Activated T-helper 1 cell treated with anti-CD3 and anti-CD28 coated beads, Interleukin-2, amount 50 U/mL, for 16 hours (primary cell): ENCODE results near the gene SEMA3B.
A peak's percentile ranks its signal among the peaks of the same experiment; 100 is the strongest.

Source experiments
- DNase-seq, 2 donors: peaks; one replicate each; pipeline ENCODE4 v3.0.0-alpha.2; 2020; ENCODE audit warnings: low read depth in 1 of 2, low spot score in 1 of 2

SEMA3B gene

DNA sequence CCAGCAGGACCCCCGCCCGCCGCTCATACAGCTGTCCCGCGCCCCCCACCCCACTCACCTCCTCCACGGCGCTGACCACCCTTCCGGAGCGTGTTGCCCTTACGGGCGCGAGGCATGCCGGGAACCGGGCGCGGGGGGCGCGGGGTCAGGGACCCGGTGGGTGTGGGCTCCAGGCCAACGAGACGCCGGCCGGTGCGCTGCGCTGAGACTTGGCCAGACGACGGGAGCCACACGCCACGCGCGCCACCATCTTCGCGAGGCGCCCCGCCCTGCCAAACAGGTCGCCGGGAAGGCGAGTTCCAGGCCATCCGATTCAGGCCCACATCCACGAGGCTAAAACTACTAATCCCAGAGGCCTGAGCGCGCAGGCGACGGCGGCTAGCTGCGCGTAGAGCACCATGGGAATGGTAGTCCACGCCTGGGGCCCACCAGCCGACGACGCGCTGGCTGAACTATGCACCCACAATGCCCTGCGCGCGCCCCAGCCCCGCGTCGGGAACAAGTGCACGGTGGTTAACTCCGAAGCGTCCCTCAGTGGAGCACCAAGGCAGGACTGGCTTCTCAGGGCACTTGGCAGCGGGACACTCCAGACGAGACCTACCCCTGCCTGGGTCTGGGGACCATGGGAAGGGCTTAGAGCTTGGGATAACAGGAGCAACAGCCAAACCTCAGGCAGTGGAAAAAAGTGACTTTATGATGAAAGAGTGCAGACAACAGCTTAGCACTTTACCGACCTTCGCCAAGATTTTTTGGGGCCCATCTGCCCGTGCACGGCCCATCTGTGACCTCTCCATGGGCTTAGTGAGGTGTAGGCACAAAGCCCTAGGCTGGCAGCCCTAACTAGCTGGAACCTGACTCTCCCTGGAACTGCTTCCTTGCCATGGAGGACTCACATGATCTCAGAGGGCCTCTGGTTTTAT is 23.5 kb downstream of the SEMA3B start, which contains the start of gene IFRD2:
IFRD2 (minus strand) TSS at position 271 of the 920 bp plus-strand sequence; CDS start at position 116, 155 bp downstream.
- peak; percentile 90 to 93 for DNase-seq

DNA sequence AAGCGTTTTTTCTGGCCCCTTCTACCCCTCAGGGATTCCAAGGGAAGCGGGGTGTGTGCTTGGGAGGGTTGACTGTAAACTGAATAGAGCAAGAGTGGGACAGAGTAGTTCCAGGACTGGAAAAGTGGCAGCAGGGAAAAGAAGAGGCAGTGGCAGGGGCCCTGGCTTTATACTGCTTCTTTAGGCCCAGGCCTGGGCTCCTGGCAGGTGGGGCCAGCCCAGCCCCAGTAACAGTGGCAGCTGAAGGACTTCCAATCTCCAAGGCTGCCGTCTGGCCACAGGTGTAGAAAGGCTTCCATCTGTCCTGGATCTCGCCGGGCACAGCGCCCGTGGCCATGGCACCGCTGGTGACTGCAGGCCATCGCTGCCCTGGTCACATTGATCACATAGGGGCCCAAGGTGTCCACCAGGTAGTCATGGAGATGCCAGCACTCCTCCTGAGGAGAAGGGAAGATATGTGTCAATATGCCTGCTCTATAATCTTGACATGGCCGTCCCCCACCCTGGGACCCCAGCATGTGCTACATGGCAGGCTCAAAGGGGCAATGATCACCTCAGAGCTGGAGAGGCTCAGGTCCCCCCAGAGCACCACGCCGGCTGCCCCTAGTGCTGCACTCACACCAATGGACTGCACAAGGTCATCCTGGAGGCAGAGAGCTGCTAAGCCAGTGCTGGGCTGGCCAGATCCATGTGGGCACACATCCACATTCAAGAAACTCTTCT is 24.3 kb downstream of the SEMA3B start:
- DNase-seq: no peak

DNA sequence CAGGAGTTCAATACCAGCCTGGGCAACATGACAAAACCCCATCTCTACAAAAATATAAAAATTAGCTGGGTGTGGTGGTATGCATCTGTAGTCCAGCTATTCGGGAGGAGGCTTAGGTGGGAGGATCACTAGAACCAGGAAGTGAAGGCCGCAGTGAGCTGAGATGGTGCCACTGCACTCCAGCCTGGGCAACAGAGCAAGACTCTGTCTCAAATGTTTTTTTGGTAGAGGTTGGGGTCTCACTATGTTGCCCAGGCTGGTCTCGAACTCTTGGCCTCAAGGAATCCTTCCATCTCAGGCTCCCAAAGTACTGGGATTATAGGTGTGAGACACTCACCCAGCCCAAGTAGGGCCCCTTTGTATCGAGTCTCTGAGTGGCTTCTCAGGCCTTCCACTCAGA is 25.1 kb downstream of the SEMA3B start:
- DNase-seq: no peak

DNA sequence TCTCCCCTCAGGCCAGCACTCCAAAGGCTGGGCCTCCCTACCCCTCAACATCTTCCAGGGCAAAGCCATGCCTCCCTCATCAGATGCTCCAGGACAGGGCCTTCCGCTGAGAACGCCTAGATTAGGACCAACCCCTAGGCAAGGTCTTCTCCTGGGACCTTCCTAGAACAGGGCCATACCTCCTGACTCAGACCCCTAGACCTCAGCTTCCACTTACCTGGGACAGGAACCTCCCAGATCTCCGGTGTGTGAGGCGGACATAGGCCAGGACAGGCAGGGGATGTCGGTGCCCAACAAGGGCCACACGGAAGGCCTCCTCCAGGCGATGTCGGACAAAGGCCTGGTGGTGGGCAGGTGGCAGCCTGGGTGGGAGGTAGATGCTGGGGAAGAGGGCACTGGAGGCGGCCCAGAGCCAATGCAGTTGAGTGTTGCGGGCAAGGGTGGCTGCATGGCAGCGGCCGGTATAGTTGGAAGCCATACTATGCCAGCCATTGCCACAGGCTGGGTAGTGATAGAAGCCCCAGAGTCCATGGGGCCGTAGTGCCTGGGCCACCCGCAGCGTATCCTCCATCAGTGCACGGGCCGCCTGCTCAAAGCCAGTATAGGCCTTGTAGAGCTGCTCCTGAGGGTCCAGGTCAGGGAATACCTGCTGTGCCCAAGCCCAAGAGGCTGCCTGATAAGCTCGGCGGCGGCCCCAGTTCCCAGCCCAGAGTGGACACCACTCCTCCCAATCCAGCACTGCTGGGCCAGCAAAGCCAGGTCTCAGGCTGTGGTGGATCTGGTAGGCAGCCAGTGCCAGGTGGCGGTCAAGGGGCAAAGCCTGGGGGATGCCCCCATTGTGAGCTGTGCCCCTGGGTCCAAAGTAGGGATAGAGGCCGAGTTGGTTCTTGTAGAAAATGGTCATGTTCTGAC is 25.8 kb downstream of the SEMA3B start:
- no peak for DNase-seq

DNA sequence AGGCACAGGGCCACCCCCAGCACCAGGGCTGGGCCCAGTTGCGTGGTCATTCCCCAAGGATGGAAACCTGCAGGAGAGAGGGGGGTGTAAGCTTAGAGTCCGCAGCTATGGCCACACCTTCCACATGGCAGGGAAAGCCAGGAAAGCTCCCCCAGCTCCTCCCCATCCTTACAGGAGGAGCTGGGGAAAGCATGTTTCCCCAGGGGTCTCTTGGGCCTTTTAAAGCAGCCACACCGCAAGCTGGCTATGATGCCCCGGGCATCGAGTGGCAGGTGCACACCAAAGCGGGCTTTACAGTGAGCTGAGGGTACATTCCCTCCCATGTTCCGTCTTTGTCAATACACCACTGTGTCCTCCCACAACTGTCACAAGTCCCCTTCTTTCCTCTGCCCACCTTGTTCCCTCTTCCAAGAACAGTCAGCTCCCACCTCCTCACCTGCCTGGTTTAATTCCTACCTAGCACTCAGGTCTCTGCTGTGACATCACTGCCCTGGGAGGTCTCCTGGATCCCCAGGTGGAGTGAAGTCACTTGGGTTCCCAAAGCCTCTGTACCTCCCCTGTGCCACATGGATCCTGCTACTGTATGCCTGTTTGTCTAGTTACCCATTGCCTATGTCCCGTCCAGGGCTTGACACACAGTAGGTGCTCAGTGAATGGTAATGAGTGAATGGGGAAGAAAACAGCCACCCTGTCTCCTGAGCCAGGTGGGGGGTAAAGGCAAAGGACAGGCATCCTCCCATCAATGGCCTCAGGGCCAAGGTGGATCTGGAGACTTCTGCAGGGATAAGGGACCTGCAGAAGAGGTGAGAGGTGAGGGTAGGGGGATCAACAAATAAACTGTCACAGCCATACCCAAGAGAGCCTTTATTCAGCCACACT is 26.8 kb downstream of the SEMA3B start:
- no peak for DNase-seq

DNA sequence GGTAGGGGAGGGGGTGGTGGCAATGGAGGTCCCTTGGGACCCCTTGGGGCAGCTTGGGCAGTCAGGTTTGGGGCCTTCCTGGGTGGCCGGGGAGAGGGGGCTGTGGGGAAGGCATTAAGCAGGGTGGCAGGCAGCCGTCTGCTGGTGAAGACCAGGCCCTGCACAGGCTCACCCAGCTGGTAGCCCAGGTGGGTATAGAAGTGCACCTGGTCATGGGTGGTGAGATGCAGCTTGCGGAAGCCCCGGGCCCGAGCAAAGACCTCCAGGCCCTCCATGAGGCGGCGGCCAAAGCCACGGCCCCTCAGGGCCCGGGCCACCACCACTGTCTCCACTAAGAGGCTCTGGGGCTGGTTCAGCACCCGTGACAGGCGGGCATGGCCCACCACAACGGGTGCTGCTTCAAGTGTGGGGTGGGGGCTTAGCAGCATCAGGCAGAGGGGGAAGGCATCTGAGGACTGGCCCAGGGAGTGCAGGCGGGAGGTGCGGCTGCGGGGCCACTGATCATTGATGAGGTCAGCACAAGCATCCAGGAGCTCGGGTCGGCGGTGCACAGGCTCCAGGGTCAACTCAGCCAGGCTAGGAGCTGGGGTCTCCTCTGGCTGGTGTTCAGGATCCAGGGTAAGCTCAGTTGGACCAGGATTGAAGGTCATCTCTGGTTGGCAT is 27.9 kb downstream of the SEMA3B start:
- no peak for DNase-seq

DNA sequence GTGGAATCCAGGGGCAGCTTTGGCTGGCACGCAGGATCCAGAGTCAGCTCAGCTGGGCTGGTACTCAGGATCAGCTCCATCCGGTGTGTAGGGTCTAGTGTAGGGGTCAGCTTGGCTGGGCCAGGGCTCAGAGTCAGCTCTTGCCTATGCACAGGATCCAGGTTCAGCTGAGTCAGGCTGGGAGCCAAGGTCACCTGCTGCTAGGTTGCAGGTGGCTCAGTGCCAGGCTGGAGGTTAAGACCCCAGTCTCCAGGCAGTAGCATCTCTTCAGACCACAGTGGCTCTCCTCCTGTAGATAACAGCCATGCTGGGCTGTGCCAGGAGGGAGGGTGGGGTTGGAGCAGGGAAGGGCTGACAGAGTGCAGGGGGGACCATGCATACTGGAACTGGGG is 28.4 kb downstream of the SEMA3B start:
- no peak for DNase-seq

DNA sequence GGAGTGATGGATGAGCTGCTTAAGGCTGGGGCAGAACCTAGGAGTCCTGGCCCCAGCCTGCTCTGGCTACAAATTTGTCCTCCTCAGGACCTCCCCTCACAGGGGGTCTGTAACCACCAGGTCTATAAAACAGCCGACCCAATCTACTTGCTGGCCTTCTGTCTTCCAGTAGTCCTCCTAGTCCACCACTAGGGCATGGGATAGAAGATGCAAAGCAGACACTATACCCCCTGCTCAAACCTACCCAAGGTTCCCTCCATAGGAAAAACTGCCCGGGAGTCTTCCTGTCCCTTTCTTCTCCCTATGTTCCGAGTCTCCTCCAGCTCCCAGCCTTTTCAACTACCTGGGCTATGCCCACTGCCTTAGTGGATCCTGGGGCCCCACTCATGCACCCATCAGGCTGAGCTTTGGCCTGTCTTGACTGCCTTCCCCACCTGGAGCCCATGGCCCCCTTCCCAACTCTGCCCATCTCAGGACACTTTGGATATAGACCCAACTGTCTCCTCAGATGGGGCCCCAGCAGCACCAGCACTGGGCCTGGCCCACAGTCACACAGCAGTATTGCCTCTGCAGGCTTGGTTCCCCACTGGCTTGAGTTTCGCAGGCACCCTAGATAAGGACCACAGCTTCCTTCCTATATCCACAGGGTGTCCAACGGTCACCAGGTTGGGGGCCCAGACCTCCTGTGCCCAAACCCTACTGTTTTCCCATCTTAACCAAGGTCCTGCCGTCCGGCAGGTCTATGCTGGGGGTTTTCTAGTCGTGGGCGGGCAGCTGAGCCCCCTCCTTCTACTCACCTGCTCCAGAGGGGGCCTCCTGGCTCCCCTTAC is 29.2 kb downstream of the SEMA3B start:
- DNase-seq: no peak

DNA sequence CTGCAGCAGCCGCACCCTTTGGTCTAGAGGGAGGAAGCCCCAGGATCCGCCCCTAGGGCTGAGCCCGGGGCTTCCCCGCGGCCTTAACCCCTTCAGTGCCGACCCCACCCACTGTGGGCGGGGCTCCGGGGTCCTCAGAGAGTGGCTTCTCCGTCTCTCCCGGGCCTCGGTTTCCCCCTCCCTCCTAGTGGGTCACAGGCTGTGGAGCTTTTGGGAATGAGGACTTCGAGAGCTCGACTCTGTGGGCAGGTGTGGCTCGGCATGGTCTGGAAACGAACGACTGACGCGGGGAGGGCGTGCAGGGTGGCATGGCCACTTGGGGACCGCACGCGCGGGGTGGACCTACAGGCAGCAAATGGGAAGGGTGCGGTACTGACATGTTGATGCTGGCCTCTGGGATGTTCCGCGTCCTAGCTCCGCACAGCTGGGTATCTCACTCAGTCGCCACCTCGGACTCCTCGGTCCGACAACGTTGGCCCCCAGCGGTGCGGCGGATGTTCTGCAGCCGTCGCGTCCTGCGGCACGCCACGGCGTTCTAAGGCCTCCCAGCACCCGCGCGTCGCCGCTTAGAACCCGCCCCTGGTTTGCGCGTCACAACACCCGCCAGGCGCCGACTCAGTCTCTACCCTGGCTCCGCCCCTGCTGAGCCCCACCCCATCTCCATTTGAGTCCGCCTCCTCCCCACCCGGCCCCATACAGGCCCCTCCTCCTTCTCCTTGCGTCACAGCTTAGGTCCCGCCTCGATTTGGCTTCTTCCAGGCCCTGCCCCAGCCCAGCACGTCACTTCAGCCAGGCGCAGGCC is 30.1 kb downstream of the SEMA3B start, which contains the start of the genes HYAL3 and NAA80:
HYAL3 (minus strand) TSS at position 570 of the 802 bp plus-strand sequence. CDS start 3,803 bp downstream, outside the sequence.
NAA80 (minus strand) TSS at position 570 of the 802 bp plus-strand sequence. CDS start 1,942 bp downstream, outside the sequence.
- peak; percentile 97 to 98 for DNase-seq

DNA sequence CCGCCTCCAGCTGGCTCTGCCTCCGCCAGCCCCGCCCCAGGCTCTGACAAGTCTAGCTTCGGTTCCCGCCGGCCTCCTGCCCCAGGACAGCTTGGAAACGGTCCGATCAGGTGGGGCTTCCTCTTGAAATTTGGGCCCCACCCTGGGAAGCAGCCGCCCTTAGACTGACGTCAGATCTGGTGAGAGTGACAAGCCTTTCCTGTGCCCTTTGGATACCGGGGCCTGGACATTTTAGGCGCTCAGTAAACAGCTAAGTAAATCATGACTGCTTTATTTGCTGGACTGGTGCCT is 30.6 kb downstream of the SEMA3B start:
- no peak for DNase-seq

DNA sequence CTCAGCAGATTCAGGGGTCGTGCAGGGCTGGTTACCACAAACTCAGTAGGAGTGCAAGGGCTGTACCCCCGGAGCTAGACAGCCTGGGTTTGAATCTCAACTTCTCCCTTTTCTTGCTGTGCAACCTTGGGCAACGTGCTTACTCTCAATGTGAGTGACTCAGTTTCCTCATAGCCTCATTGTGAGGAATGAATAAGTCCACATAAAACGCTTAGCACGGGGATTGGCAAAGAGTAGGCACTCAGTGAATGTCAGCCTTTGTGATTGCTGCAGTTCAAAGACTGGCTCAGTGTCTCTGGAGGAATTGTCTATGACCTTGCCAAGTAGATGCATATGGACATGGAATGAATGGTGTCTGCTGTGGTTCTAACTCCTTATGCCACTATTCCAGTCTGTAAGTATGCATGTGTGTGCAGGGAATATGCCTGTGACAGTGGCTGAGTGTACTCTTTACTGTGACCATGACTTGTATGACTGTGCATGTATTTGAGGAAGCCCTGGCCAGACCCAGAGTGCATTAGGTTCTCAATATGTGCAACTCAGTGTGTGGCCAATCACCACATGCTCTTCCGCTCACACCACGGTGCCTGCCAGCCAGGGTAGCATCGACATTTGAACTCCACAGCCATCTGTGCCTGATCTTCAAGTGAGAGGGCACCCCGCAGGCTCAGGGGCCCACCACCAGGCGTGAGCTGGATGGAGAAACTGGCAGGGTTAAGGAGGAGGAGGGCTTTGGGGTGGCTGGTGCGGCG is 31.2 kb downstream of the SEMA3B start:
- no peak for DNase-seq

DNA sequence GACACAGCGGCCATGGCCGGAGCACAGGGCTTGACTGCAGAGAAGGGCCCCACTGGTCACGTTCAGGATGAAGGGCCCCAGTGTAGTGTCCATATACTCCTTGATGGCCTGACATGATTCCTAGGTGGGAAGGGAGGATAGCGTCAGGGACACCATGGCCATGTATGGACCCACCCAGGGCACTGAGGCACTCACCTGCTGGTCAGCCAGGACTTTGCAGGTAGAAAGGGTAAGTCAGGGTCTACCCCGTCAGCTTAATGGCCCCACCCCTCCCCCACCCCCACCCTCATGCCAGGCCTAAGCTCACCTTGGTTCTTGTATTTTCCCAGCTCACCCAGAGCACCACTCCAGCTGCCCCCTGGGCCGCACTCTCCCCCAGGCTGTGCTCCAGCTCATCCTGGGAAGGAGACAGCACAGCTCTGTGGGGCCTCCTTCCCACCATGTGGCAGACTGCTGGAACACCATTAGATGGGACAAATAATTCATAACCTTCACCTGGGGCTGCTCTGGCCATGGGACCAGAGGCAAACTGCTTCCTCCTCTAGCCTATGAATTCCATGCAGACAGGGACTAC is 31.8 kb downstream of the SEMA3B start:
- no peak for DNase-seq

DNA sequence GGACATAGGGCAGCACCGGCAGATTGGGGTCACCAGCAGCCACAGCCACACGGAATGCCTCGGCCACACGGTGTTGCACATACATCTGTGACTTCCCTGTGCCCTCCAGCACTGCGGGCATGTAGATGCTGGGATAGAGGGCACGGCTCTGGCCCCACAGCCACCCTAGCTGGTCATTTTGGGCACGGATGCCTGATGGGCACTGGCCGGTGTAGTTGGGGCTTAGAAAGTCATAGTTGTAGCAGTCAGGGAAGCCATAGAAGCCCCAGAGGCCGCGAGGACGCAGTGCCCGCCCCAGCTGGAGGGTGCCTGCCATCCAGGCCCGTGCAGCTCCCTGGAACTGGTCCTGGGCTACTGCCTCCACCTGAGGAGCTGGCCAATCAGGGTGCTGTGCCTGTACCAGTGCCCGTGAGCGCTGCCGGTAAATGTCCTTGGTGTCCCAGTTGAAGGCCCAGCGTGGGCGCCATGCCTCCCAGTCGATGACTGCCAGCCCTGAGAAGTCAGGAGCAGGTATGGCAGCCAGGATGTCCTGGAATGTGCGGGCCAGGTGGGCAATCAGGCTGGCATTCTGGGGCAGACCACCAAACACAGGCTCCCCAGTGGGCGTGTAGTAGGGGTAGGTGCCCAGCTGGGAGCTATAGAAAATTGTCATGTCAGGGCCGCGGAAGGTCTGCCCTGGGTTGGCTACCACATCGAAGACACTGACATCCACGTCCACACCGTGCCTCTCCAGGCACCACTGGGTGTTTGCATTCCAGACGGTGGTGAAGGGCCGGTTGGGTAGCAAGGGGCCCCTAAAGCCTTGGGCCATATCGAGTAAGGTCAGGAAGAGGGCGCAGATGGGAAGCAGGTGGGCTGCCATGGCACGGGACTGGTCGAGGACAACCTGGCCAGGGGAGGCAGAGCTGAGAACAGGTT is 33.4 kb downstream of the SEMA3B start:
- DNase-seq: no peak

DNA sequence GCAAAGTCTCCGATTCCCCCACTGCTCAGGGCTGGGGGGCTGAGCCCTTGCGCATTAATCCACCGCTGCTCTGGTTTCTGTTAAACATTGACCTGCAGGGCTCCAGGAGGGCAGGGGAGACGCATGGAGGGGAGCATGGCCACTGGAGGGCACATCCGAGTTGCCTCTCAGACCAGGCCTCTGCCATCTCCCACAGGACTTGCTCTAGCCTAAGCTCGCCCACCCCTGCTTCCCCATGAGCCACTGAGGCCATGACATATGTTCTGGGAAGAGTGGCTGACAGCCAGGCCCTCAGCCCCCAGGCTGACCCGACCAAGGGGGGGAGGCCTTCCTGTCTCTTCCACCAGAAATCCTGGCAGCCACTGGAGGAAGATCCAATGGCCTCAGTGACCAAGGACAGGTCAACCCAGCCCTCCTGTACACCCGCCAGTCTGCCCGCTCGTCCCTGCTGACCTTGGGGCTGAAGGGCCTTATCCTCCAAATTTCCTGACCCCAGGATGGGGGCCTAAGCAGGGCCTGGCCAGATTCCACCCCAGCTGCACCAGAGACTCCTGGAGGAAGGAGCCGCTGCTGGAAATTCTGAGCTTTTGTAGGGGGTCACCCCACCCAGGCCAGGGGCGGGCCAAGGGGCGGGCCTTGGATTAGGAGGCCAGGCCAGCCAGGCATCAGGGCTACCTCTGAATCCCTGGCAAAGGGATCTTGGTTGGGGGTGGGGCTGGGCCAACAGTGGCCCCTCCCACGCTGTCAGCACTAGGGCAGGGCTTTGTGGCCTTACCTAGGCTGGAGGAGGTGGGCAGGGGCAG is 34.3 kb downstream of the SEMA3B start, which contains the start of gene HYAL1:
HYAL1 (minus strand) TSS at position 562 of the 803 bp plus-strand sequence. CDS start 618 bp downstream, outside the sequence.
- no peak for DNase-seq

DNA sequence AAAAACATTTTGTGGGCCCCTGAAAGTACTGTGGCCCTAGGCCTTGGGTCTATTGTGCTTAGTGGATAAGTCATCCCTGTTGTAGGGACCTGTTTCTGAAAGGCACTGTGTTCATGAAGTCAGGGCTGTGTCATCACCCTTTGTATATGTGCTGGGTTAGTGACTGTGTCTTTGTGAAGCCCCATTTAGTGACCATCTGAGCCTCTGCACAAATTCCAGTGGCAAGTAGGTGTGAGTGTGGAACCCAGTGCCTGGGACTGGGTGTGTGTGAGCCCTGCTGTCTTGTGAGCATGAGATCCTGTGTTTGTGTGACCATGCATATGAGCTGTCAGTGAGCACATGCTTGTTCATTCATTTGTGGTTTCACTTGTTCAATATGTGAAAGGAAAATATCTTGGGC is 35.7 kb downstream of the SEMA3B start:
- DNase-seq: no peak
